Measurements from ENCODE around the gene COQ10B. TPM values are rescaled to one million over a fixed set of nuclear protein-coding genes. Genes with fewer than 3 reads are reported as not detected.
"Not testable (repeated sequence)": the region's sequence is repeated elsewhere in the genome, so short reads cannot be mapped to it uniquely, and the experiment has no call there.

COQ10B gene
- 10 to 100 TPM; 17.5 to 17.8 TPM for total RNA-seq

- Mint-ChIP-seq H3K36me3 (ENCODE audit: low read depth) (peaks cover 13% of the 10 kb centered on the region), H3K9me3 (no peaks in the 10 kb centered on the region), H3K4me3 (peak within 1 kb of the TSS; percentile 100), H3K4me1 (ENCODE audit: low read depth) (peaks cover 45% of the 10 kb centered on the region), H3K27me3 (ENCODE audit: low read depth) (no peaks in the 10 kb centered on the region), H3K27ac (peak within 1 kb of the TSS; percentile 100)
- peak; percentile 99 for DNase-seq
- intact Hi-C loops (cut with micrococcal nuclease), result loop anchor here (1.0 to 2.0 kb wide), 10 partner anchors 18 to 1796 kb away; partner anchors contain the start of genes CCDC150, GTF3C3, HSPE1 and MARS2
- CTCF ChIA-PET, result interaction anchor here (0.6 to 1.5 kb wide), 6 partner anchors 10 to 24 kb away, joined by 3 to 4 read pairs (median 4); partner anchors contain the start of gene SF3B1
Measured at GRCh38 chr2:197453123-197453913, at the start of gene COQ10B. TSS of gene COQ10B (plus strand) at chr2:197453552. CDS start at chr2:197453561, 9 bp downstream.

- intact Hi-C loops (cut with micrococcal nuclease), result no loop called here
- Mint-ChIP-seq H3K4me1 (ENCODE audit: low read depth) (no peaks in the 10 kb centered on the region), H3K36me3 (ENCODE audit: low read depth) (peaks cover 42% of the 10 kb centered on the region), H3K27me3 (ENCODE audit: low read depth) (no peaks in the 10 kb centered on the region), H3K9me3 (no peaks in the 10 kb centered on the region), H3K27ac (no peak overlapping the region), H3K4me3 (no peak overlapping the region)
- CTCF ChIA-PET, result interaction anchor here (0.6 to 0.8 kb wide), 3 partner anchors 8 to 557 kb away, joined by 3 read pairs; no protein-coding TSS in a partner anchor
- no peak for DNase-seq
Measured at GRCh38 chr2:197405582-197405981, 47.8 kb upstream of the COQ10B start.

DNA sequence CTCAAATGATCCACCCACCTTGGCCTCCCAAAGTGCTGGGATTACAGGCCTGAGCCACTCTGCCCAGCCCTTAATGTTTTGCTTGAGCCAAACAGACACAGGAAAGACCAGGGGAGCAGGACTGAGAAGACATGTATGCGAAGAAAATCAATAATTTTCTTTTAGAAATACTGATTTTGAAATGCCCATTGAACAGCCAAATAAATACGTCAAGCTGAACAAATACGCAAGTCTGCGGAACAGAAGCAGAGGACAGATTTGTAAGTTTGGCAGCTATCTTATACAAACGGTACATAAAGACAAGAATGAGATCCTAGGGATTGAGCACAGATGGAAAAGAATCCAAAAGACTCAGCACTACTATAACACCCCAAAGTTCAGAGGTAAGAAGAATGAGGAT is 39.3 kb upstream of the COQ10B start:
- Mint-ChIP-seq H3K27me3 (ENCODE audit: low read depth) (no peaks in the 10 kb centered on the region), H3K36me3 (ENCODE audit: low read depth) (peaks cover 48% of the 10 kb centered on the region)
- intact Hi-C loops (cut with micrococcal nuclease), result no loop called here

DNA sequence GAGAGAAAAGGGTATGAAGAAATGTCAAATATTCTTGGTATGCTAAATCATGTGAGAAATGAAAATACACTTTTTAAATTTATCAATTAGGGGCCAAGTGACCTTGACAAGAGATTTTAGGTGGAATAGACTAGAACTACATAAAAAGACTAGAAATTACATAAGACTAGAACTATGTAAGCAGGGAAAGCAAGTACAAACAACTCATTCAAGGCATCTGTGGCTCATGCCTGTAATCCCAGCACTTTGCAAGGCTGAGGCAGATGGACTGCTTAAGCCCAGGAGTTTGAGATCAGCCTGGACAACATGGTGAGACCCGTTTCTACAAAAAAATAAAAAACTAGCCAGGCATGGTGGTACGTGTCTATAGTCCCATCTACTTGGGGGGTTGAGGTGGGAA is 38.8 kb upstream of the COQ10B start:
- Mint-ChIP-seq H3K4me3 (no peak overlapping the region), H3K9me3 (no peaks in the 10 kb centered on the region), H3K4me1 (ENCODE audit: low read depth) (peaks cover 2% of the 10 kb centered on the region), H3K36me3 (ENCODE audit: low read depth) (peaks cover 46% of the 10 kb centered on the region), H3K27ac (peak overlapping the region; percentile 24), H3K27me3 (ENCODE audit: low read depth) (no peaks in the 10 kb centered on the region)
- intact Hi-C loops (cut with micrococcal nuclease), result no loop called here
- CTCF ChIA-PET, result no interaction called here
- DNase-seq, result no peak

More for the DNA sequence above, 39.3 kb upstream of the COQ10B start:
- CTCF ChIA-PET, result interaction anchor here (0.7 kb wide), 1 partner anchor 134 kb away, joined by 3 read pairs; no protein-coding TSS in a partner anchor
- no peak overlapping the region for H3K4me3 Mint-ChIP-seq
- no peak overlapping the region for H3K27ac Mint-ChIP-seq
- no peak for DNase-seq
- H3K4me1 Mint-ChIP-seq (ENCODE audit: low read depth), result peaks cover 2% of the 10 kb centered on the region
- no peaks in the 10 kb centered on the region for H3K9me3 Mint-ChIP-seq

- H3K9me3 Mint-ChIP-seq, result no peaks in the 10 kb centered on the region
- intact Hi-C loops (cut with micrococcal nuclease), result no loop called here
- H3K36me3 Mint-ChIP-seq (ENCODE audit: low read depth), result peaks cover 42% of the 10 kb centered on the region
- no peaks in the 10 kb centered on the region for H3K27me3 Mint-ChIP-seq (ENCODE audit: low read depth)
- no peak overlapping the region for H3K4me3 Mint-ChIP-seq
- CTCF ChIA-PET, result no interaction called here
- H3K27ac Mint-ChIP-seq, result no peak overlapping the region
- H3K4me1 Mint-ChIP-seq (ENCODE audit: low read depth), result peaks cover 10% of the 10 kb centered on the region
- DNase-seq, result no peak
Measured at GRCh38 chr2:197416268-197416667, 37.1 kb upstream of the COQ10B start.

DNA sequence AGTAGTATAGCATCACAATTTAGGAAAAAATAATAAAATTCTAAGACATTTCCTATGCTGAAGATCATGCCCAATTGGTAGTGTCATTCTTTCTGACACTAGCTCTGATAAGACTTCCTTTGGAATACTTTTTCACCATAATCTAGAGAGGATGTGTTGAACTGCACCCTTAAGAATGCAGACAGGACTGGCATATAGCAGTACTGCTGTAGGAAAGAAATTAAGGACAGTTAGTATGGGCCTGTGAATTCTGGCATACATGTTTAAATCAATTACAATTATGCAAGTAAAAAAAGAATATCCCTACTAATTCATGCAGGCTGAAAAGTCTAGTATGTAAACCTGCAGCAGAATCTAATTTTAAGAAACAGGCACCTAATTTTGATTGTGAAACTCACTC is 33.9 kb upstream of the COQ10B start:
- no peak overlapping the region for H3K4me3 Mint-ChIP-seq

DNA sequence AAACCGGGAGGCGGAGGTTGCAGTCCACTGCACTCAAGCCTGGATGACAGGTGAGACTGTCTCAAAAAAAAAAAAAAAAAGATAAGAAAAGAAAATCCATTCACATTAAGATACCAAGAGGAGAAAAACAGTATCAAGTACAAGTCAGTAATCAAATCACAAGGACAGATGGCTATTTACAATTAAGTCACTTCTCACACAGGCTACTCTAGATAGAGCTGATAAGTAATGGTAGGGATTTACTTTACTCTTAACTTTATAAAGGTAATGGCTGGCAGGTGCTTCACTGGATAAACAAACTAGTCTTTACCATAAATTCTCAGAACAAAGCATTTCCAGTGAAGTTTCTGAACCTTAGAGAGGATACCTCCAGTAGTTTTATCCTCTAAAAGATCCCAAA is 30.0 kb upstream of the COQ10B start:
- H3K36me3 Mint-ChIP-seq (ENCODE audit: low read depth), result peaks cover 12% of the 10 kb centered on the region
- H3K4me3 Mint-ChIP-seq, result no peak overlapping the region
- H3K27me3 Mint-ChIP-seq (ENCODE audit: low read depth), result no peaks in the 10 kb centered on the region
- H3K9me3 Mint-ChIP-seq, result no peaks in the 10 kb centered on the region
- intact Hi-C loops (cut with micrococcal nuclease), result loop anchor here (2.0 kb wide), 1 partner anchor 23 kb away; no protein-coding TSS in a partner anchor
- DNase-seq, result no peak
- H3K27ac Mint-ChIP-seq, result no peak overlapping the region
- CTCF ChIA-PET, result no interaction called here
- peaks cover 52% of the 10 kb centered on the region for H3K4me1 Mint-ChIP-seq (ENCODE audit: low read depth)

More for the DNA sequence above, 33.9 kb upstream of the COQ10B start:
- Mint-ChIP-seq H3K27ac (no peak overlapping the region), H3K27me3 (ENCODE audit: low read depth) (no peaks in the 10 kb centered on the region), H3K36me3 (ENCODE audit: low read depth) (peaks cover 31% of the 10 kb centered on the region), H3K4me1 (ENCODE audit: low read depth) (peaks cover 25% of the 10 kb centered on the region), H3K9me3 (no peaks in the 10 kb centered on the region)
- CTCF ChIA-PET, result interaction anchor here (1.0 kb wide), 1 partner anchor 18 kb away, joined by 3 read pairs; no protein-coding TSS in a partner anchor
- DNase-seq, result no peak
- intact Hi-C loops (cut with micrococcal nuclease), result no loop called here

GRCh38 chr2:197425550-197425949 is 27.8 kb upstream of the COQ10B start:
- intact Hi-C loops (cut with micrococcal nuclease), result no loop called here
- CTCF ChIA-PET, result no interaction called here
- H3K27ac Mint-ChIP-seq, result peak overlapping the region; percentile 66
- DNase-seq, result no peak
- no peaks in the 10 kb centered on the region for H3K9me3 Mint-ChIP-seq
- H3K27me3 Mint-ChIP-seq (ENCODE audit: low read depth), result no peaks in the 10 kb centered on the region
- peaks cover 19% of the 10 kb centered on the region for H3K36me3 Mint-ChIP-seq (ENCODE audit: low read depth)
- no peak overlapping the region for H3K4me3 Mint-ChIP-seq
- peaks cover 70% of the 10 kb centered on the region for H3K4me1 Mint-ChIP-seq (ENCODE audit: low read depth)

DNA sequence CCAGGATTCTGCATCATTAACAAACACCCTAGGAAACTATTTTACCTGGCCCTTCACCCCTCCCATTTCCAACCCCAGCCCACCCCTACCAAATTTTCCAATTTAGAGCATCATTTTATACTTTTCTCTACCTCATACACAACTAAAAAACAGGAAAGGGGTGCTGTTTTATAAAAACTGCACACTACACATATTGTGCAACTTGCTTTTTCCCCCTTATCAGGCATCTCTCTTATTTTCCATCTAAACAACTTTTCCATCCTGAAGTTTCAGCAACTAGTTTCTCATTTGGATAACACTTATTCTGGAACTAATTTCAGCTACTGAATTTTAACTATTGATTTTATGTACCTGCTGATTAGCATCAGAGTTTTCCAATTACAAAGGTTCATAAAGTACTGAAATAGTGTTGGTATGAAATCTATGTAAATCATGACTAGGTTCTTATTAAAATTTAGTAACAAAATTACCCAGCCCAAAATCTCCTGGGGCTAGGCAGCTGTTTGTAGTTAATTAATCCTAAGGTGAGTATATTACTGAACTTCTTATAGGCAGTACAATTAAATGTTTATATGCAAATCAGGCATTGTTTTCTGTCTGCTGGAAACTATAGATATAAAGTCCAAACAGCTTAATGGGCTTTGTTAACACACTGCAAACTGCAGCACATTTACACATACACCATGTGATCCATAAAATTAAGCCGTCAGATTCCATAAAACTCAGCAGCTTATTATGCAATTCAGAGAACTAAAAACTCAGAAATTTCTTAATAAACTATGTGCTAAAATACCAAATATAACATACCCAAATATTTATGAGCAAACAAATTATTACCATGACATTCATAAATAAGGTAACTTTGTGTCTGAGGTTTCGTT is 26.4 kb upstream of the COQ10B start:
- intact Hi-C loops (cut with micrococcal nuclease), result no loop called here
- CTCF ChIA-PET, result no interaction called here
- Mint-ChIP-seq H3K27ac (peak overlapping the region; percentile 68), H3K4me1 (ENCODE audit: low read depth) (peaks cover 75% of the 10 kb centered on the region), H3K36me3 (ENCODE audit: low read depth) (peaks cover 22% of the 10 kb centered on the region), H3K4me3 (no peak overlapping the region), H3K27me3 (ENCODE audit: low read depth) (no peaks in the 10 kb centered on the region), H3K9me3 (no peaks in the 10 kb centered on the region)
- DNase-seq, result no peak

DNA sequence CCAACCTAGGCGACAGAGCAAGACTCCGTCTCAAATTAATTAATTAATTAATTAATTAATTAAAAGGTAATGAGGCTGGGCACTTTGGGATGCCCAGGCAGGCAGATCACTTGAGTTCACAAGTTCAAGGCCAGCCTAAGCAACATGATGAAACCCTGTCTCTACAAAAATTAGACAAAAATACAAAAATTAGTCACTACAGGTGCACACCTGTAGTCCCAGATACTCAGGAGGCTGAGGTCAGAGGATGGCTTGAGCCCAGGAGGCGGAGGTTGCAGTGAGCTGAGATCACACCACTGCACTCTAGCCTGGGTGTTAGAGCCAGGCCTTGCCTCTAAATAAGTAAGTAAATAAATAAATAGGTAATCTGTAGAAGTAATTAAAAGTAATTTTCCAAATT is 25.4 kb upstream of the COQ10B start:
- no peak overlapping the region for H3K27ac Mint-ChIP-seq
- DNase-seq, result no peak
- H3K36me3 Mint-ChIP-seq (ENCODE audit: low read depth), result peaks cover 20% of the 10 kb centered on the region
- H3K27me3 Mint-ChIP-seq (ENCODE audit: low read depth), result no peaks in the 10 kb centered on the region
- intact Hi-C loops (cut with micrococcal nuclease), result no loop called here
- peaks cover 83% of the 10 kb centered on the region for H3K4me1 Mint-ChIP-seq (ENCODE audit: low read depth)
- no peaks in the 10 kb centered on the region for H3K9me3 Mint-ChIP-seq
- no peak overlapping the region for H3K4me3 Mint-ChIP-seq
- CTCF ChIA-PET, result no interaction called here

DNA sequence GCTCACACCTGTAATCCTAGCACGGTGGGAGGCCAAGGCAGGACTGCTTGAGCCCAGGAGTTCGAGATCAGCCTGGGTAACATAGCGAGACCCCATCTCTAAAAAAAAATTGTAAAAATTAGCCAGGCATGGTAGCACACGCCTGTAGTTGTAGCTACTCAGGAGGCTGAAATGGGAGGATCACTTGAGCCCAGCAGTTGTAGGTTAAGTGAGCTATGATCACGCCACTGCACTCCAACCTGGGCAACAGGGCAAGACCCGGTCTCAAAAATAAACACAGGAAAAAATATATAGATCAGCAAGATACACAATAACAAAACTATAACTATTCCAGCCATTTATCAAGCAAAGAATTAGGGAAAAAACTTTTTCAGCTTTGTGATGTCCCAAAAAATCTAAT is 21.5 kb upstream of the COQ10B start:
- intact Hi-C loops (cut with micrococcal nuclease), result loop anchor here (10.0 kb wide), 3 partner anchors 443 to 1257 kb away; partner anchors contain the start of gene STK17B
- Mint-ChIP-seq H3K4me1 (ENCODE audit: low read depth) (peaks cover 70% of the 10 kb centered on the region), H3K27ac (peak overlapping the region; percentile 79)

DNA sequence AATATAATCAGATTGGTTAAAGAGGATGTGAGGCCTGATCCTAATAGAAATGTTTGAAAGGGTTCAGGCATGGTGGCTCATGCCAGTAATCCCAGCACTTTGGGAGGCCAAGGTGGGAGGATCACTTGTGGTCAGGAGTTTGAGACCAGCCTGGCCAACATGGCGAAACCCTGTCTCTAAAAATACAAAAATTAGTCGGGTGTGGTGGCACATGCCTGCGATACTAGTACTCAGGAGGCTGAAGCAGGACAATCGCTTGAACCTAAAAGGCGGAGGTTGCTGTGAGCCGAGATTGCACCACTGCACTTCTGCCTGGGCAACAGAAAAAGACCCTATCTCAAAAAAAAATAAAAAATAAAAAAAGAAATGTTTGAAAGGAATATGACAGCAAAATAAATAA is 20.8 kb upstream of the COQ10B start:
- peaks cover 23% of the 10 kb centered on the region for H3K36me3 Mint-ChIP-seq (ENCODE audit: low read depth)
- not testable (repeated sequence) for H3K27me3 Mint-ChIP-seq (ENCODE audit: low read depth); DNase-seq; H3K9me3 Mint-ChIP-seq
- H3K4me1 Mint-ChIP-seq (ENCODE audit: low read depth), result peaks cover 64% of the 10 kb centered on the region
- H3K27ac Mint-ChIP-seq, result peak overlapping the region; percentile 79
- H3K4me3 Mint-ChIP-seq, result peak overlapping the region; percentile 48
- CTCF ChIA-PET, result interaction anchor here (0.7 to 1.0 kb wide), 2 partner anchors 21 to 54 kb away, joined by 3 read pairs; partner anchors contain the start of gene COQ10B
- intact Hi-C loops (cut with micrococcal nuclease), result loop anchor here (10.0 kb wide), 3 partner anchors 442 to 1258 kb away; partner anchors contain the start of gene STK17B

More for the DNA sequence above, 21.5 kb upstream of the COQ10B start:
- Mint-ChIP-seq H3K36me3 (ENCODE audit: low read depth) (peaks cover 23% of the 10 kb centered on the region), H3K4me3 (peak overlapping the region; percentile 53), H3K9me3 (no peaks in the 10 kb centered on the region), H3K27me3 (ENCODE audit: low read depth) (no peaks in the 10 kb centered on the region)
- CTCF ChIA-PET, result interaction anchor here (0.6 kb wide), 1 partner anchor 33 kb away, joined by 3 read pairs; no protein-coding TSS in a partner anchor
- no peak for DNase-seq

Data from activated naive CD4-positive, alpha-beta T cell treated with anti-CD3 and anti-CD28 coated beads for 36 hours (primary cell).